HS-27A (cell line): ENCODE data around the gene C10orf90.

ENCODE experiments used
- DNase-seq: peaks from one replicate; pipeline ENCODE4 v3.0.0-alpha.2; 2012; ENCODE audit warnings: low read depth, missing footprints

Gene C10orf90

DNA sequence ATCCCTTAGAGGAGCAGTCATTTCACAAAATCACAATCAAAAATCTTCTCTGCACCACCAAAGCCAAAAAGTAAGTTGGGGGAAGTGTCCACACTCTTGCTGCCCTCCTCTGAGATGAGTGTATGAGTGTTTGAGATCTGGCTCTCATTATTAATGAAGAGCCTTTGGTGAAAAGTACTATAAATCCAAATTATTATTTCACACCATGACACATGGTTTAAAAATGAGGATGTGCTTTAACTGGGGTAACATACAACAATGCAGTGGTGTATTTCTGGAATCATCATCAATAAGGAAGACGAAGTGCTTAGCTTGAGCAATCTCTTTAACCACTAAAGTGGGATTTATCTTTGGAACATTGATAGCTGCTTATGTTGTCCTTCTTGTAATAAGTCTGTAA is 168.1 kb downstream of the C10orf90 start:
- DNase-seq = no peak

DNA sequence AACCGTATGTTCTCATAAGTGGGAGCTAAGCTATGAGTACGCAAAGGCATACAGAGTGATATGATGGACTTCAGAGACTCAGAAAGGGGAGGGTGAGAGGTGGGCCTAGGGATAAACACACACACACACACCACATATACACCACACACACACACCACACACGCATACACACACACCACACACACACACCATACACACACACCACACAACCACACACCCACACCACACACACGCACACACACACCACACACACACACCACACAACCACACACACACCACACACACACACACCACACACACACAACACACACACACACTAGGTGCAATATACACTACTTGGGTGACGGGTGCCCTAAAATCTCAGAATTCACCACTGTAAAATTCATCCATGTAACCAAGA is 168.7 kb downstream of the C10orf90 start:
- DNase-seq = no peak

DNA sequence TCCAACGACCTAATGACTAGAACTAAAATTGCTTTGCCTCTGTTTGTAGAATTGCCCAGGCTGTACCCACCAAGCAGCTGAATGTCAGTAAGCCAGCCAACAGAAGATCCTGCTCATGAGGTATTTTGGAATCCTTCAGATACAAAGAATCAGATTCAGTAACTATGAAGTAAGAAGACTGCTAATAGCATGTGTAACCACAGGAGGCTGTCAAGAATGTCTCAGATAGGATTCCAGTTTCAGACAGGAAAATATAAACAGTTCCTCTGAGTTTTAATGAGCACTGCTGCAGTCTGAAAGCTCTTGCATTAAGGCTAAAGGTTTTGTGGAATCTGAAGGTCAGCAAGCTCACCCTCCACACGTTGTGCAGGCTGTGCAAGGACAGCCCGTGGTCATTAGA is 169.6 kb downstream of the C10orf90 start:
- no peak for DNase-seq

DNA sequence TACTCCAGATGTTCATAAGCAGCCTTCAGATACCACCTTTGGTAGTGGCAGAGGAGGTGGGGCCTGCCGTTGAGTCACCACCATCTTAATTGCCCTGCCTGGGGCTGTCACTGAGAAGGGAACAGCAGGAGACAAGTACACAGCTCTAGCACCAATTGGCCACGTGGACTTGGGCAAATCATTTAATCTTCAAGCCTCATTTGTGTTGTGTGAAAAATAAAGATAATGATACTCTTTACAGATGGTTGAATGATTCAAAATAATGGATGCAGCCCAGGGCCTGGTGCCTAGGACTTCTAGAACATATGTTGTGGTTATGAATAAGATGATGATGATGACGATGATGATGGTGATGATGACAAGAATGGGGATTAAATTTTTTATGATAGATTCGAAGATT is 170.3 kb downstream of the C10orf90 start:
- no peak for DNase-seq

DNA sequence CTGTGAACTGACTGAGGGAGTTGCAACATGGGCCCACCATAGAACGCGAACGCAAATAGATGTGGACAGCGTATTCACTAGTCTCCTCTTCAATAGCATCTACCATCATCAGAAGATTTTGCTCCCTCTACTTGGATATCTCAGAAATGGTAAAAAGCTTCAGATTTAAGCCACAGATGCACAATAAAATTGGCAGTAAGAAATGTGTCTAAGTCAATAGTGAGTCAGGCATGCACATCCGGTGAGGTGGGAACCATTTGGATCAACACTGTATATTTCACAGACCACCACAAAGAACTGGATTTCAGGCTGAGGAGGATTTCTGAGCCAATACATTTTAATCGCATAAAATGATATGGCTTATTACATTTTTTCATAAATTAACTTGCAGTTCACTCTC is 170.7 kb downstream of the C10orf90 start:
- no peak for DNase-seq

DNA sequence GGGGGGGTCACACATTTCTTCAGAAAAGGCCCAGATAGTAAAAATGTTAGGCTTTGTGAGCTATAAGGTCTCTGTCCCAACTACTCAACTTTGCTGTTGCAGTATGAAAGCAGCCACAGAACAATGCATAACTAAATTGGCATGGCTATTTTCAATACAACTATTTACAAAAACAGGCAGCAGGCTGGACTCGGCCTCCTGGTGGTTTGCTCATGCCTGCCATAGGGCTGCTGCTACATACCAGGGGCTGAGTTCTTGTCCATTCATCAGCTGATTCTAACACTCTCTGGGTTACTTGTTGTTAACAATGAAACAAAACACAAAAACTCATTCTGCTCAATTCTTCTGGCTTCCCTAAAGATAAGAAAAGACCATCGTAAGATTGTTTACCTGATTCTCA is 172.8 kb downstream of the C10orf90 start:
- DNase-seq = no peak

DNA sequence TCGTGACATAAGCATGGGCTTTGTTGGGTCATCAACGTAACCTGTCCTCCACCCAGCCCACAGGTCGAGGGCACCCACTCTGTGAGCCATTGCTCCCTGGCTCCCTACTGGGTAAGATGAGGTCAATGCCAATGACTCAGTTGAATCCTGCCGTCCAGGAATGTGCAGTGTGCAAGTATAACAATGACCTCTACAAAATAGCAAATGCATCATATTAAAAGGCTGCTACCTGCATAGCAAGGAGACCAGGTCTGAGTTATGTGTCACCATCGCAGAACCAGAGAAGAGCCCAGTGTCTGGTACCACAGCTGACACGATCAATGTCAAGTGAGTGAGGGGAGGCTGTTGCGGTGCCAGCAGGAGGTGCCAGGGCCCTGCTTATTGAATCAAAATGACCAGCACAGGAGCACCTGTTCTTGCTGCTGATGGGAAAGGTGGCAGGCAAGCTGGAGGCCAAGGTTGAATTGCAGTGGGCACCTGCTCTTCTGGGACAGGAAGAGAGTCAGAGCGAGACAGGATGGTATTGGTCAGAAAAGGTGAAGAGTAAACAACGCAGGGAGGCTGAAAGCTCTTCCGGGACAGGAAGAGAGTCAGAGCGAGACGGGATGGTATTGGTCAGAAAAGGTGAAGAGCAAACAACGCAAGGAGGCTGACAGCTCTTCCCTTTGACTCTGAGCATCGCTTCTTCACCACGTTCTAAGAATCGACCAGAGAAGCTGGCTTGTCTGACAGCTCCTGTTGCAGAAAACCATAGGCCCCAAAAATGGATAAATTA is 173.5 kb downstream of the C10orf90 start:
- DNase-seq = no peak

DNA sequence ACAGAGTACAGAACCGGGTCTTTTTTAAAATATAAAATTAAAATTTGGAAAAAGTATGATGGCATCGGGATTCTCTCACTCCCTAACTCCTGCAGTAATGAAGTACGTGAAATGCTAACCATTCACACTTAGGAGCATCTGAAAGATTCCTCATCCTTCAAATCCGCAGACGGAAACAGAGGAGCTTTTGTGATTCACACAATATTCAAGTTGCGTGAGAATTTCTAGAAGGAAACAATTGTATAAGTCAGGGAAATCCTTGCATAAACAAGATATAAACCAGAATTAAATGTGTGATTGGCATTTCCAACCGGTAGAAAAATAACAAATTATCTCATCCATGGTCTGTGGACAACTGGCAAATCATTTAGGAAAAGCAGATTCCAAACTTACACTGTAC is 179.0 kb downstream of the C10orf90 start:
- no peak for DNase-seq

DNA sequence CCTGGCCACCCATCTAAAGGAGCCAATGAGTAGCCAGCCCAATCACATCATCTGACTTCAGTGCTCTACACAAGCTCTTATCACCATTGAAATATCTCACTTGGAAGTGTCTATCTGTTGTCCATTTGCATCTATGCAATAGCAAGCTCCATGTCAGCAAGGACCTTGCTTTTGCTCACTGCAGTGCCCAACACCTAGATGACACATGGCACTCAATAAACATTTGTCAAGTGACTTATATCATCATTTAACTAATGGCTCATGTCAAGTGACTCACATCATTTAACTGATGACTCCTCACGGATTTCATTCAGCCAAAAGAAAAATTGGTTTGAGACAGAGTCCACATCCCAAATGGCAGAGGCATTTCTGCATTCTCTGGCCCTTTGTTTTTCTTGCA is 189.3 kb downstream of the C10orf90 start:
- DNase-seq = no peak

DNA sequence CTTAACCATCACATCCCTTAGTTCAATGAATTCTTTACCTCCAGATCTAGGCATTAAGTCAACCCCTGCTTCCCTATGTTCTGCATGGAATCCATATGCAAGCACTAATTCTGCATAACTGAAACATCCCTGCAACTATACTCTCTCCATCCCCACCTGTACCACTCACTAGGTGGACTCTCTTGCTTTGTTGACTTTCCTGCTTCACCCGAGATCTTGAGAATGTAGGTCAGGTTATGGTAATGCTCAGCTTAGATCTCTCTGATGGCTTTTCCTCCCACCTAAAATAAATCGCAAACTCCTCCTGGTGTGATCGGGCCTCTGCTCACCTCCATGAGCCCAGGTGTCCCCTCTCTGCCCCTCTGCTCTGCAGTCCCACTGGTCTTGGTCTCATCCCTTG is 189.8 kb downstream of the C10orf90 start:
- DNase-seq = no peak

DNA sequence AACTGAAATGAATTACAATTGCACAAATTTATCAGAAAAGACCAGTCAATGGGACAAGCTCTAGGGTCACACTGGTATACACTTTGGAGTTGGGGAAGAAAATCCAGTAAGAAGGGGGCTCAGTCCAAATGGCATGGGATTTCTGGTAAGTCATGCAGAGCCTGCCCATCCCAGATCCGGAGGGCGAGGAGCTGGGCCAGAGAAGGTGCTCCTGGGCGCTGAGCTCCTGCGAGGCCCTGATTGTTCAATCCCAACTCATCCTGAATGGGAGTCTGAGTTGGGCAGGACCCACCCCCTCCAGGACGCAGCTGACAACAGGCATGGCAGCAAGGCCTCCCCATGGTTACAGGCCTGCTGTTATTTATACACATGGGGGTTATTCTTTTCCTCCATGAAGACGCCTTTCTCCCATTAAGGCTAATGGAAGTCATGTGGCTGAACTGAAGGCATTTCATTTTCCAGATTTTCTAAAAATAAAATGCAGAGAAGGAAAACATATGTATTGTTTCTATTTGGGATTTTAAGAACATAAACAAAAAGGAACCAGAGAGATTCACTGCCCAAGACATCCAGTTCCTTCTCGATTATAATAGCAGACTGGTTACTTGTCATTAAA is 191.1 kb downstream of the C10orf90 start:
- no peak for DNase-seq

DNA sequence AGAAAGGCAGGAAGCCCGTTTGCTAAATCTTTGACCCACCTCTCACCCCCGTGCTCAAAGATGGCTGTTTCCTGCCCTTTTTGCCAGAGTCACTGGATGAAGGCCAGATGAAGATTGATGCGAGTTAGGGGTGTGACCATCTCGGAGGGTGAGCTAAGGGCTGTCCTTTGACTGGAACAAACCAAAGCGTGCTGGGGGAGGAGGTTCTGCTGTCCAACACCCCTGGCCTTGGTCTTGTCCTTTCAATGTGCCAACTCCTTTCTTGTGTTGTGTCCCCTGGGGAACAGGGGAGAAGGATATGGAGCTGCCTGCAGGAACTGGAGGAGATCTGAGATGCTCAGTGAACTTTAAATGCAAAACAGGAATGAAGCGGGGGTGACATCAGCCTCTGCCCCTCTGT is 191.9 kb downstream of the C10orf90 start:
- DNase-seq = no peak

DNA sequence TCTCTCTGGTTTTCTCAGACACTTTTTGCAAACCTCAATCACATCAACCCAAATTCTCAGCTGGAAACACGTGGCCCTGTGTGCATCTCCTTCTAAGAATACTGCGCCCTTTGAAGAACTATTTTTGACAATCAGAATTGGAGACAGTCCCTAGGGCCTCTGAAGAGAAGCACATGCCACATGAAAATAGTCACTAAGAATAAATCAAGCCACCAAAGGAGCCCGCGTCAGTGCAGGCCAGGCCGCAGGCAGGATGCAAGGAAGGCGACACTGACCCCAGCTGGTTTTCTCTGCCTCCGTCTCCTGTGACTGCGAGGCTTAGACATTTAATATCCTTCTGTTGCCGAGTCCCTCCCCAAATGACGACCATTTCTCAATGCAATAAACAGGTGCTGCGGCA is 194.2 kb downstream of the C10orf90 start:
- DNase-seq = no peak

DNA sequence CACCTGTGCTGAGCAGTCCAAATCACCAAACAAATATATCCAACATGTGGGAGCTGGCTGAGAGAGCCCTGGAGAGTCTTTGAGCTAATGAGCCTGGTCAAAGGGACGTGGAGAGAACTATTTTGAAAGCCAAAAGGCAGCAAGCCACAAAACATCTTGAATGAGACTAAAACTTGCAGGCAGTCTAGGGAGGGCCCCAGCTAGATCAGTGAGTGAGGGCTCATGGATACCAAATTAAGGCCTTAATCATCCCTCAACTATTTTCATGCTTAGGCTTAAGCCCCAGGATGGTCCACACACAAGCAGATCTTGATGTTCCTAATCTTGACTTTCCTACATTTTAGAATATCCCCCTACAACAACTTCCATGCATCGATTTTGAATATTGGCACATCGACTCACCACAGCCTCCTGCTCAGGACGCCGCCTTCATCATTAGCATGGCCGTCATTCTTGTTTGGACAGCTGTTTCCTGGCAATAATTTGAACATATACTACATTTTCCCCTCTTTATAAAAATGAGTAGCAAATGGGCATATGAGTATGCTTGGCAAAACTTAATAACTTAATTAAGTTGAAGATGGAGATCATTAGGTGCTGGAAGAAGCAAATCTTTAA is 195.3 kb downstream of the C10orf90 start:
- no peak for DNase-seq

DNA sequence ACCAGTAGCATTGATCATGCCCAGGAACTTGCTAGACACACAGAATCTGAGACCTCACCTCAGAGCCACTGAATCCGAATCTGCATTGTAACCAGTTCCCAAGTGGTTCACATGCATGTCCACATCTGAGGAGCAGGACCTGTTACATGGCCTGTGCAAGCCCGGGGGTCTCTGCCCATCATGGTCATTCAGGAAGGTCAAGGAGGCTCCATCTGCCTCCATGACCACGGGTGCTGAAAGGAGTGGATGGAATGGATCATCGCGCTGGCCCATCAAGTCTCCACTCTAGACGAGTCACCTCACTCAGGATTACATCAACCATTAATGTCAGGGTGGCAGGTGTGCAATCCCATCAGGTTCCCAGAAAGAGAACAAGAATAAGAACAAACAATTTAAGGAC is 196.5 kb downstream of the C10orf90 start:
- no peak for DNase-seq

DNA sequence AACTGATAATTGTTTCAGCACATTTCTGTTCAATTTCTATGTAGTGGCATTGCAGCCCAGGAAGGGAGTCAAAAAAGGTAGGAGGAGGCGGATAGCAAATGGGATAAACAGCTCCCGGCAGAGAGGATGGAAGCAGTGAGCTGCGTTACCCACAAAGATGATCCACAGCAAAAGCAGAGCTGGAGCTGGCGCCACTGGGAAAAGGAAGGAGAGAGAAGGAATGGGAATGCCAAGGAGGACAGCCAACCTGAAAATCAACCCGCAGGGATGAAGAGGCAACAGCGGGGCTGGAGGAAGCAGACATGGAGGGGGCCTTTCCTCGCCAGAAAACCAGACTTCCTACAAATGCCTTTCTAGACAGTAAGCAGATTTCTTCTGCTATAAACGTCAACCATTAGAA is 199.5 kb downstream of the C10orf90 start:
- DNase-seq = no peak

DNA sequence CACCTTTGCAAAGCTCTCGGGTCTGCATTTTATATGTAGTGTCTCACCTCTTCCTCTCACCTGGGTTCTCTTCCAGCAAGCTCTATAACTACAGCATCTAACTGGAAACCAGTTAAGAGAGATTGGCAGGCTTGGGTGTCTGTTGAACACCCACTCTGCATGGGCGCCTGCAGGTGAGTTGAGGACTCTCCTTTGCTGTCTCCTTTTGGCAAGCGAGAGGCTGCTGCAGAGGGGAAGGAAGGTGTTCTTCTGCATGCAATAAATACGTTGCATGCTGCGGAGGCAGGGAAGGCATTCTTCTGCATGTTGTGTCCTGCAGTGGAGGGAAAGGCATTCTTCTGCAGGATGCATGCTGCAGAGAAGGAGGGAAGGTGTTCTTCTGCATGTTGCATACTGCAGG is 200.8 kb downstream of the C10orf90 start:
- no peak for DNase-seq

DNA sequence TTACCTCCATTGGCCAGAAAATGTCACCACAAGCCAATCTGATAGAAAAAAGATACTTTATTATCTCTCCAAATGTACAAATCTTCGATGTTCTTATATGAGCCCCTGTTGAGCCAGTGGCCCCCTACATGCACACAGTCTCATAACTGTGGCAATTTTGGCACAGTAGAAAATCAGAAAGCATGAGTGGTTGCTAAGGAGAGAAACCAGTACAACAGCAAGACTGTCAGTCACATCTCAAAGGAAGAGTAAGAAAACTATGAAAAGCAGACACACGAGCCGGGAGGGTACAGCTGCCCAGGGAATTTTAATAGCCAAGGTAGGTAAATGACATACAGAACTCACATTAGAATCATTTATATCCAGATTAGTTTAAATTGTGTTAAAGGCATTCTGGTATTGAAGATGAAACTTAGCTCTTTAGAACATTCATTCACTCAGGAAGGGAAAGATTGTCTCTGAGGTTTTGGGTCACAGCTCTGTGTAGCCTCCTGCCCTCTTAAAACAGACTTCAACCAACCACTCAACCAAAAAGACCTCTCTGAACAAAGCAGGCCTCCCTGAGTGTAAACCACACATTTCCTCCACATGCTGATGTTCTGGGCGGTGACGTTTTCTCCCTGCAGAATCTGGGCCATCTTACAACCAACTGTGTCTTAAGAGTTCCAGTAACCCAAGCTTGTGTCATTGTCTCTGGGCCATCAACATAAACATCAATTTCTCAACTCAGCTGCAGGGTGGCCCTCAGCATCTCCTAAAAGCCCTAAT is 201.4 kb downstream of the C10orf90 start:
- no peak for DNase-seq

DNA sequence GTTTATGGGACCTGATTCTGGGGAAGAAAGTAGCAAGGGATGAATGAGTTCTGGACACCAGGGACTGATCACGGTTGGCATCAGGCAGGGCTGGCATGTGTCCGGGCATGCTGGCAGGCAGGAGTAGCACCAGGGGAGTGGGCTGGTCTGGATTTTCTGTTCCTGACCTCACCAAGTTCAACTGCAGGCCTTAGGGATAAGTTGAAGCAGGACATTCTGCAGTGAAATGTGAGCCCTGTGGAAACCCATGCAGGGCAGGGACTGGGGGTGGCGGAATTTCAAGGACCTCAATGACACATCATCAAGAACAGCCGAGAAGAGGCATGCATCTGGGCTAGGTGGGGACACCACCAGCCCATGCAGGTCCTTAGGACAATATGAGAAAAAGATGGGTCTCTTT is 202.0 kb downstream of the C10orf90 start:
- DNase-seq = no peak

DNA sequence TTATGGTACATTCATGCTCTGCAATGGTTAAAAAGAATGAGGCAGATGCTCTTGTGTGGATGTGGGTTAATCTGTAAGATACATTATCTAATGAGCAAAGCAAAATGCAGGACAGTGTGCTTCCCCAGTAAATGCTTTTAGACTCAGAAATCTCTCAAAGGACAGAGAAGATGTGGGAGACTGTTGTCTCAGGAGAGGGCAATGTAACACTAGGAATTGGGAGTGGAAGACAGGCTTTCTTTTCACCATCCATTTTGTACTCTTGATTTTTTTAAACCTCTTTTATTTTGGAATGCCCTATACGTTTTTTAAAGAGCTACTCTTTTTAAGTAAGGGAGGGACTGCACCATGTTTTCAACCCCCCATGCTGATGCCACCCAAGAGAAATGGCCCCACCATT is 204.7 kb downstream of the C10orf90 start:
- no peak for DNase-seq

DNA sequence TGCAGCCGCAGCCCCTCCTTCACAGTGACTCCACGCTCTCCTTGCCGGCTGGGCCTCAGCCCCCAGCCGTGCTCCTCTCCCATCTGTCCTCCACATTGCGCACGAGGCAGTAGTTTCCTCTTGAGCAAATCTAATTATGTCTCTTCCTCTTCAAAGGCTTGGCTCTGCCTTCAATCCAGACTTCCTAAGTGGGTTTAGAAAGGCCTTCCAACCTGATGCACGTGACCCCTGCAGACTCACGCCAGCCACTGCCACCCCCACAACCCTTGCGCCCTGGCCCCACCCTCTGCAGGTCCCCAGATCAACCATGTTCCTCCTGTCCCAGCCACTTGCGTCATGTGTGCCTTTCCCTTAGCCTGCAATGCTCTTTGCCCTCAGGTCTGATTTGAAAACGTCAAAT is 207.2 kb downstream of the C10orf90 start:
- no peak for DNase-seq

DNA sequence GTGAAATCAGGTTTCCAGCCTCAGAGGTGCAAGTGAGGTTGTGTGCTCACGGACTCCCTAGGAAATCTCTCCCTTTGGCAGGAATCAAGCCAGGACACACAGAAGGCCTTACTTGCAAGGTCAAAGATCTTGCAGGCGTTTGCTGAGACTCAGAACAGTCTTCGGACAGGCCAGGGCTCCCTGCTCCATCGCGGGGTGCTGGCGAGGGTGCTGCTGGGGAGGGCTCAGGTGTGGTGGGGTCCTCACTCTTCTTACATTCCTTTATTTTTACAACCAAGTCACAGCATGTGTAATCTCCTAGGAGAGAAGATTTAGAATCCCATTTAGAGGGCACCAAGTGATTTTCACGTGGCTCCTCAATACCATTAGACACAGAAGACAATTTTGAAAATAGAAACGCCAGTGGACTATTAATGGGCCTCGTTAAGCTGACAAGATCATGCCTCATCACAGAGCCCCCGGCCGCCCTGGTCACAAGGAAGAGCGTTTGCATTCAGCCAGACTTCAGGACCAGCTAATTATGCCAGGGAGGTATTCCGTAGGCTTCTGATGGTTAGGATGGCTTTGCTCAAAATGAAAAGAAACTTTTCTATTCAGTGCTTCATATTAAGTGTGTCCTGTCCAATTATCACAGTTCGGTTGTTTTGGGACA is 209.1 kb downstream of the C10orf90 start:
- no peak for DNase-seq
